Right lung (tissue), 5 donors: ENCODE data around the gene ARHGAP30. TPM values are rescaled to one million over a fixed set of nuclear protein-coding genes. Genes with fewer than 3 reads are reported as not detected.

Source experiments
- DNase-seq, 2 donors: peaks; one replicate each; pipeline ENCODE4 v3.0.0-alpha.2; 2013
- polyA plus RNA-seq, 5 donors: library from polyadenylated mRNA; unstranded; fragments of 120-200 nt; gene quantifications; one replicate each; pipeline versions ENCODE4 v1.2.1 to v1.2.3, GENCODE V29; 2013; ENCODE audit warnings: inconsistent platforms in 1 of 5, low replicate concordance in 1 of 5; ENCODE audit not compliant: insufficient read length in 5 of 5, insufficient read depth in 1 of 5

Gene ARHGAP30
- polyA plus RNA-seq, 5 donors, result 2.8 to 4.7 (median 3.9) TPM

GRCh38 chr1:161013488-161014230, 56.0 kb downstream of the ARHGAP30 start:
- DNase-seq, result peak; percentile 85 to 90

GRCh38 chr1:161013131-161013487, 56.6 kb downstream of the ARHGAP30 start:
- DNase-seq, result no peak

GRCh38 chr1:161012420-161012819, 57.3 kb downstream of the ARHGAP30 start:
- DNase-seq, result no peak

GRCh38 chr1:161009602-161010211, 60.0 kb downstream of the ARHGAP30 start:
- DNase-seq, result no peak

- DNase-seq, result peak; percentile 47 to 67
Observed at GRCh38 chr1:161008869-161009510, 60.7 kb downstream of the ARHGAP30 start.

GRCh38 chr1:161007369-161007768, 62.3 kb downstream of the ARHGAP30 start:
- DNase-seq, result no peak

- DNase-seq, result no peak
Observed at GRCh38 chr1:161006563-161006962, 63.1 kb downstream of the ARHGAP30 start.

GRCh38 chr1:161001525-161001924, 68.2 kb downstream of the ARHGAP30 start:
- DNase-seq, result no peak

GRCh38 chr1:161000736-161001480, 68.8 kb downstream of the ARHGAP30 start:
- no peak for DNase-seq

GRCh38 chr1:160999376-160999775, 70.3 kb downstream of the ARHGAP30 start:
- no peak for DNase-seq

- no peak for DNase-seq
Observed at GRCh38 chr1:160997323-160998038, 72.2 kb downstream of the ARHGAP30 start.

Other genes starting within 250 kb of the ARHGAP30 start
- gene CD244, start 207.0 kb downstream of the ARHGAP30 start, polyA plus RNA-seq, result under 1 TPM; 0.28 to 0.97 (median 0.71) TPM
- gene ITLN1, start 184.7 kb downstream of the ARHGAP30 start, polyA plus RNA-seq, result 1 to 10 TPM in 2 of 5 donors, under 1 TPM in 3; 0.38 to 1.6 (median 0.74) TPM
- under 1 TPM in 1 of 5 donors, not detected in 4; 0.22 TPM for gene ITLN2, start 115.1 kb downstream of the ARHGAP30 start, polyA plus RNA-seq
- 100 to 1,000 TPM in 1 of 5 donors, 10 to 100 TPM in 4; 76.0 to 110 (median 86.2) TPM for gene F11R, start 48.7 kb downstream of the ARHGAP30 start, polyA plus RNA-seq
- gene TSTD1, start 30.9 kb downstream of the ARHGAP30 start, polyA plus RNA-seq, result 10 to 100 TPM; 32.7 to 51.5 (median 49.5) TPM
- 10 to 100 TPM; 63.8 to 67.7 (median 64.3) TPM for gene USF1, start 23.9 kb downstream of the ARHGAP30 start, polyA plus RNA-seq
- gene NECTIN4, start 19.7 kb upstream of the ARHGAP30 start, polyA plus RNA-seq, result 10 to 100 TPM in 2 of 5 donors, 1 to 10 TPM in 3; 7.3 to 11.9 (median 9.1) TPM
- 1 to 10 TPM; 3.8 to 8.0 (median 5.2) TPM for gene KLHDC9, start 28.5 kb upstream of the ARHGAP30 start, polyA plus RNA-seq
- gene PFDN2, start 48.1 kb upstream of the ARHGAP30 start, polyA plus RNA-seq, result 10 to 100 TPM; 51.4 to 67.6 (median 53.5) TPM
- 10 to 100 TPM; 40.9 to 46.1 (median 42.5) TPM for gene NIT1, start 48.2 kb upstream of the ARHGAP30 start, polyA plus RNA-seq
- 10 to 100 TPM; 49.2 to 56.6 (median 50.4) TPM for gene DEDD, start 62.8 kb upstream of the ARHGAP30 start, polyA plus RNA-seq
- gene UFC1, start 84.1 kb upstream of the ARHGAP30 start, polyA plus RNA-seq, result 100 to 1,000 TPM; 147 to 175 (median 155) TPM
- gene USP21, start 89.6 kb upstream of the ARHGAP30 start, polyA plus RNA-seq, result 10 to 100 TPM; 42.7 to 56.3 (median 49.4) TPM
- gene PPOX, start 96.5 kb upstream of the ARHGAP30 start, polyA plus RNA-seq, result 10 to 100 TPM; 39.9 to 59.3 (median 45.1) TPM
- 10 to 100 TPM; 31.7 to 48.1 (median 41.5) TPM for gene B4GALT3, start 107.6 kb upstream of the ARHGAP30 start, polyA plus RNA-seq
- gene ADAMTS4, start 129.2 kb upstream of the ARHGAP30 start, polyA plus RNA-seq, result 1 to 10 TPM; 1.8 to 2.8 (median 2.2) TPM
- gene NDUFS2, start 132.5 kb upstream of the ARHGAP30 start, polyA plus RNA-seq, result 100 to 1,000 TPM; 146 to 165 (median 156) TPM
- gene FCER1G, start 145.4 kb upstream of the ARHGAP30 start, polyA plus RNA-seq, result 10 to 100 TPM; 14.3 to 23.8 (median 18.1) TPM
- 10 to 100 TPM in 1 of 5 donors, not detected in 4; 59.7 TPM for gene APOA2, start 153.7 kb upstream of the ARHGAP30 start, polyA plus RNA-seq
- gene TOMM40L, start 156.2 kb upstream of the ARHGAP30 start, polyA plus RNA-seq, result 10 to 100 TPM; 10.1 to 12.4 (median 11.6) TPM
- under 1 TPM; 0.51 to 0.99 (median 0.88) TPM for gene NR1I3, start 168.3 kb upstream of the ARHGAP30 start, polyA plus RNA-seq
- 1 to 10 TPM in 2 of 5 donors, under 1 TPM in 3; 0.68 to 1.4 (median 0.91) TPM for gene PCP4L1, start 188.9 kb upstream of the ARHGAP30 start, polyA plus RNA-seq
- gene MPZ, start 240.1 kb upstream of the ARHGAP30 start, polyA plus RNA-seq, result 1 to 10 TPM; 2.6 to 4.7 (median 3.2) TPM
- 100 to 1,000 TPM; 161 to 204 (median 179) TPM for gene SDHC, start 244.5 kb upstream of the ARHGAP30 start, polyA plus RNA-seq